Left hindlimb (tissue), 1 donor: ENCODE data around the gene LNPEP.

Experiments used
- DNase-seq: peaks from one replicate; pipeline ENCODE4 v3.0.0-alpha.2; 2018

LNPEP gene

GRCh38 chr5:97004423-97005060 lies 68.7 kb downstream of the LNPEP start:
- no peak for DNase-seq

GRCh38 chr5:97006454-97007060 lies 70.7 kb downstream of the LNPEP start:
- no peak for DNase-seq

GRCh38 chr5:97009212-97009898 lies 73.5 kb downstream of the LNPEP start:
- DNase-seq = no peak

GRCh38 chr5:97009921-97010320 lies 74.0 kb downstream of the LNPEP start:
- DNase-seq = no peak

GRCh38 chr5:97010606-97011005 lies 74.7 kb downstream of the LNPEP start:
- no peak for DNase-seq

GRCh38 chr5:97011567-97011966 lies 75.7 kb downstream of the LNPEP start:
- DNase-seq = no peak

- DNase-seq = no peak
Observed at GRCh38 chr5:97019435-97020117, 83.7 kb downstream of the LNPEP start.

GRCh38 chr5:97021416-97021815 lies 85.5 kb downstream of the LNPEP start:
- no peak for DNase-seq

- DNase-seq = no peak
Observed at GRCh38 chr5:97022898-97023297, 87.0 kb downstream of the LNPEP start.

GRCh38 chr5:97026721-97027120 lies 90.8 kb downstream of the LNPEP start:
- no peak for DNase-seq

GRCh38 chr5:97037819-97038218 lies 101.9 kb downstream of the LNPEP start:
- DNase-seq = no peak

- DNase-seq = no peak
Observed at GRCh38 chr5:97041239-97041638, 105.4 kb downstream of the LNPEP start.

GRCh38 chr5:97042996-97043395 lies 107.1 kb downstream of the LNPEP start:
- no peak for DNase-seq

GRCh38 chr5:97043511-97043910 lies 107.6 kb downstream of the LNPEP start:
- DNase-seq = no peak

- DNase-seq = no peak
Observed at GRCh38 chr5:97044052-97044451, 108.2 kb downstream of the LNPEP start.

GRCh38 chr5:97046270-97046982 lies 110.5 kb downstream of the LNPEP start:
- no peak for DNase-seq

GRCh38 chr5:97047076-97047475 lies 111.2 kb downstream of the LNPEP start:
- DNase-seq = no peak

GRCh38 chr5:97049175-97049574 lies 113.3 kb downstream of the LNPEP start:
- DNase-seq = no peak

- no peak for DNase-seq
Observed at GRCh38 chr5:97056263-97056662, 120.4 kb downstream of the LNPEP start.

- DNase-seq = peak; percentile 40
Observed at GRCh38 chr5:97062046-97062445, 126.2 kb downstream of the LNPEP start.

- no peak for DNase-seq
Observed at GRCh38 chr5:97063251-97063650, 127.4 kb downstream of the LNPEP start.

GRCh38 chr5:97065475-97065874 lies 129.6 kb downstream of the LNPEP start:
- no peak for DNase-seq

- DNase-seq = no peak
Observed at GRCh38 chr5:97067296-97067850, 131.5 kb downstream of the LNPEP start.
